ENCODE results near the gene CD99L2. TPM values are rescaled to one million over a fixed set of nuclear protein-coding genes. Genes with fewer than 3 reads are reported as not detected.

The CD99L2 gene
- total and polyA plus RNA-seq, 2 experiments from 2014 or later, result 37.9 to 71.7 TPM

GRCh38 chrX:150766351-150767044 is 132.0 kb downstream of the CD99L2 start:
- no peak for DNase-seq
- Histone ChIP-seq H3K9me3 (ENCODE audit: low read depth) (no peaks in the 10 kb centered on the region), H3K9ac (no peak overlapping the region), H3K27me3 (replicated peaks; ENCODE audit: insufficient read depth) (no peaks in the 10 kb centered on the region), H3K4me1 (ENCODE audit: insufficient read depth) (peaks cover 6% of the 10 kb centered on the region), H3K27ac (no peak overlapping the region), H4K20me1 (ENCODE audit: insufficient read depth) (no peaks in the 10 kb centered on the region), H3K4me3 (no peak overlapping the region), H3K79me2 (ENCODE audit: insufficient read depth) (no peaks in the 10 kb centered on the region), H3K9me2 (ENCODE audit: insufficient read depth) (no peaks in the 10 kb centered on the region), H2AFZ (no peak overlapping the region), H3K36me3 (ENCODE audit: low read depth) (no peaks in the 10 kb centered on the region), H3F3A (ENCODE audit: insufficient read depth) (no peaks in the 10 kb centered on the region), H3K4me2 (ENCODE audit: unreplicated experiment) (no peak overlapping the region)
- TF ChIP-seq EZH2phosphoT487 (IDR thresholded peaks at IDR 0.05; ENCODE audit: insufficient read depth, low read depth), result no peak
- no peak for TF ChIP-seq EZH2 (IDR thresholded peaks at IDR 0.05; ENCODE audit: insufficient read depth, poor library complexity, severe bottlenecking)
- 88 to 90% methylated on average over 9 to 13 of the region's 13 CpGs for WGBS, 2 experiments (ENCODE audit: low coverage in 1 of 2, low lambda C conversion rate in 2 of 2, missing lambda C conversion rate in 2 of 2)
- in situ Hi-C loops (cut with MboI), result no loop called here

- DNase-seq, result no peak
- Histone ChIP-seq H3K27me3 (replicated peaks; ENCODE audit: insufficient read depth) (no peaks in the 10 kb centered on the region), H2AFZ (no peak overlapping the region), H3K9me2 (ENCODE audit: insufficient read depth) (no peaks in the 10 kb centered on the region), H3K79me2 (ENCODE audit: insufficient read depth) (no peaks in the 10 kb centered on the region), H3K4me2 (ENCODE audit: unreplicated experiment) (no peak overlapping the region), H3K27ac (no peak overlapping the region), H3K4me1 (ENCODE audit: insufficient read depth) (peaks cover 6% of the 10 kb centered on the region), H3K4me3 (no peak overlapping the region), H3K36me3 (ENCODE audit: low read depth) (no peaks in the 10 kb centered on the region), H3F3A (ENCODE audit: insufficient read depth) (no peaks in the 10 kb centered on the region), H3K9me3 (ENCODE audit: low read depth) (no peaks in the 10 kb centered on the region), H3K9ac (no peak overlapping the region), H4K20me1 (ENCODE audit: insufficient read depth) (no peaks in the 10 kb centered on the region)
- TF ChIP-seq EZH2 (IDR thresholded peaks at IDR 0.05; ENCODE audit: insufficient read depth, poor library complexity, severe bottlenecking) (no peak), EZH2phosphoT487 (IDR thresholded peaks at IDR 0.05; ENCODE audit: insufficient read depth, low read depth) (no peak)
- in situ Hi-C loops (cut with MboI), result no loop called here
- WGBS, 2 experiments (ENCODE audit: low coverage in 1 of 2, low lambda C conversion rate in 2 of 2, missing lambda C conversion rate in 2 of 2), result 83 to 85% methylated on average over 7 to 13 of the region's 19 CpGs
These were observed 132.6 kb downstream of the CD99L2 start for GRCh38 chrX:150765782-150766350.

GRCh38 chrX:150765237-150765636 is 133.2 kb downstream of the CD99L2 start:
- H3K36me3 ChIP-seq (ENCODE audit: low read depth), result no peaks in the 10 kb centered on the region
- H3K27ac ChIP-seq, result no peak overlapping the region
- H3K9me3 ChIP-seq (ENCODE audit: low read depth), result no peaks in the 10 kb centered on the region
- no peaks in the 10 kb centered on the region for H3K27me3 ChIP-seq (replicated peaks; ENCODE audit: insufficient read depth)
- in situ Hi-C loops (cut with MboI), result no loop called here
- no peaks in the 10 kb centered on the region for H3F3A ChIP-seq (ENCODE audit: insufficient read depth)
- no peaks in the 10 kb centered on the region for H3K9me2 ChIP-seq (ENCODE audit: insufficient read depth)
- H3K79me2 ChIP-seq (ENCODE audit: insufficient read depth), result no peaks in the 10 kb centered on the region
- H3K4me3 ChIP-seq, result no peak overlapping the region
- H4K20me1 ChIP-seq (ENCODE audit: insufficient read depth), result no peaks in the 10 kb centered on the region
- TF ChIP-seq EZH2 (IDR thresholded peaks at IDR 0.05; ENCODE audit: insufficient read depth, poor library complexity, severe bottlenecking) (no peak), EZH2phosphoT487 (IDR thresholded peaks at IDR 0.05; ENCODE audit: insufficient read depth, low read depth) (no peak)
- no peak overlapping the region for H2AFZ ChIP-seq
- 84 to 85% methylated on average over 7 to 9 of the region's 9 CpGs for WGBS, 2 experiments (ENCODE audit: low coverage in 1 of 2, low lambda C conversion rate in 2 of 2, missing lambda C conversion rate in 2 of 2)
- no peak overlapping the region for H3K9ac ChIP-seq
- H3K4me1 ChIP-seq (ENCODE audit: insufficient read depth), result peaks cover 6% of the 10 kb centered on the region
- no peak for DNase-seq
- H3K4me2 ChIP-seq (ENCODE audit: unreplicated experiment), result no peak overlapping the region

- Histone ChIP-seq H3K4me2 (ENCODE audit: unreplicated experiment) (no peak overlapping the region), H3K9me2 (ENCODE audit: insufficient read depth) (no peaks in the 10 kb centered on the region), H3F3A (ENCODE audit: insufficient read depth) (no peaks in the 10 kb centered on the region), H3K4me1 (ENCODE audit: insufficient read depth) (peaks cover 6% of the 10 kb centered on the region), H3K36me3 (ENCODE audit: low read depth) (no peaks in the 10 kb centered on the region), H2AFZ (no peak overlapping the region), H3K79me2 (ENCODE audit: insufficient read depth) (no peaks in the 10 kb centered on the region), H4K20me1 (ENCODE audit: insufficient read depth) (no peaks in the 10 kb centered on the region), H3K4me3 (no peak overlapping the region), H3K9ac (no peak overlapping the region), H3K27me3 (replicated peaks; ENCODE audit: insufficient read depth) (no peaks in the 10 kb centered on the region), H3K9me3 (ENCODE audit: low read depth) (no peaks in the 10 kb centered on the region), H3K27ac (no peak overlapping the region)
- TF ChIP-seq EZH2 (IDR thresholded peaks at IDR 0.05; ENCODE audit: insufficient read depth, poor library complexity, severe bottlenecking) (no peak), EZH2phosphoT487 (IDR thresholded peaks at IDR 0.05; ENCODE audit: insufficient read depth, low read depth) (no peak)
- 87 to 91% methylated on average over 7 to 9 of the region's 9 CpGs for WGBS, 2 experiments (ENCODE audit: low coverage in 1 of 2, low lambda C conversion rate in 2 of 2, missing lambda C conversion rate in 2 of 2)
- in situ Hi-C loops (cut with MboI), result no loop called here
- DNase-seq, result no peak
These were observed 134.7 kb downstream of the CD99L2 start for GRCh38 chrX:150763810-150764209.

Data from GM23248 (cell line).